HG03196 (cell line): ENCODE measurements around the gene IPCEF1.
A peak's percentile ranks its signal among the peaks of the same experiment; 100 is the strongest.

Source experiments
- ATAC-seq: cut with Tn5 transposase; IDR thresholded peaks from one replicate; pipeline ENCODE4 v1.9.1; 2021; ENCODE audit not compliant: unreplicated experiment

Gene IPCEF1

DNA sequence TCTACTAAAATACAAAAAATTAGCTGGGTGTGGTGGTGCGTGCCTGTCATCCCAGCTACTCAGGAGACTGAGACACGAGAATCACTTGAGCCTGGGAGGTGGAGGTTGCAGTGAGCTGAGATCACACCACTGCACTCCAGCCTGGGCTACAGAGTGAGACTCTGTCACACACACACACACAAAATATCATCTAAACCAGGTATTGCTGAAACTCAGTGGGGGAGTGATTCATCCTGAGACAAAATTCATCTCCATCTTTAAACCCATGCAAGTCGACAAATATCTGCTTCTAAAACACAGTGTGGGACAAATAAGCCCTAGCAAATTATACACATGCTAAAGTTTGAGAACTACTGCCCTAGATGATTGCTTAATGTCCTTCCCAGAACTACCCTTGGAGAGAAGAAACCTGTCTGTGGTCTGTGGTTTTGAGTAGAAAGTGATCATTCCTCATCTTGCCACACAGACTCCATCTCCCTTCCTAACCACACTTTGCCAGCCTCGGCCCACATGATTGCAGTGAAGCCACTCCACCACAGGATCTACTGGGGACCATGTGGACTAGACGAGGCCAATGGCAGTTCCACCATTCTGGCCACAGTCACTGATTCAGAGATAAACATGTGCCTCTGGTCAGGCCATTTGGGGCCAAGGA is 187.3 kb downstream of the IPCEF1 start:
- ATAC-seq: no peak

- ATAC-seq: no peak
Observed at GRCh38 chr6:154167126-154167525, 189.5 kb downstream of the IPCEF1 start.

GRCh38 chr6:154166140-154166539 is 190.5 kb downstream of the IPCEF1 start:
- ATAC-seq: no peak

DNA sequence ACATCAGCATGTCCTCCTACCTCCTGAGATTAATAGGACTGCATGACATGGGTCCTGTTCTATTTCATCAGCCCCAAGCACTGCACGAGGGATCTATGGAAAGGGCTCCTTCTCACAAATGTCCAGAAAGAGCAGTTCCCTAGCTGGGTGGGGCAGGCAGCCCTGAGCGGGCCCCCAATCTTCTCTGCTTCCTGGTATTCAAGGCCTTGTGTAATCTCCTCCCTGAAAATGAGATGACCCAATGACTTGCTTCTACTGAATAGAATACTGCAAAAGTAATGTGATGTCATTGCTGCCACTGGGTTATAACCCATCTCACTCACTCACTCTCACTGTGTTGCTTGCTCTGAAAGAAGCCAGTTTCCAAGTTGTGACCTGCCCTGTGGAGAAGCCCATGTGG is 191.1 kb downstream of the IPCEF1 start:
- ATAC-seq: no peak

DNA sequence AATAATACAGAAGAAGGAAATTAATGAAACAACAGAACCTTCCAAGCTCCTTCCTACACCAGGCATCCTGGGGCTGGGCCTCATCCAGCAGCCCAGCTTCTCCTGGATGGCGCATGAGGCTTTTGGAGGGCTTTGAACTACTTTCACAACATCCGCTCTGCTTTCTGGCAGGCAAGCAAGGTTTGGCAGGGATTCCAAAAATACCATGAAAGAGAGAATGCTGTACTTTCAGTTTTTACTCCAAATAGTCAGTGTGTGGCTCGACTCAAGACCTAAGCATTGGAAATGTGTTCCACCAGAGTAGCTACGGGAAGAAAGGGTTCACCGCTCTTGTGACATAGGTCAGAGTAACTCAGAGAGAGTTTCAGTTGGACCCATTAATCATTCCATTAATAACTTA is 192.2 kb downstream of the IPCEF1 start:
- ATAC-seq: no peak

GRCh38 chr6:154161689-154162088 is 194.9 kb downstream of the IPCEF1 start:
- peak; percentile 57 for ATAC-seq

DNA sequence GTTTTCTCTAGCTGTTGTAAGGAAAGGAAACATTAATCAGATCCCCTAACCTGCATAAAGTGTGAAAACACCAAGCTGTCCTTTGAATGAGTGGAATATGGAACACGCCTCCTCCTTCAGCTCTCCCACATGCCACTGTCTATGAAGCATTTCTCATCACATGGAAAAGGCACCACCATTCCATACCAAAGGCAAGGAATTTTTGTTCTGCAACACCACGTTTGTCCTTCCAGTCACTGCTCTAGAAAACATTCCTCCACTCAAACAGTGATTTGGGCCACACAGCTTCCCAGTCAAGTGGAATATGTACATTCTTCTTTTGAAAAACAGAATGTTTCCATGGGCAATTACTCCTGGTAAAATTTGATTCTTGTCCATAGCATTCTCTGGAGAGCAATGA is 197.5 kb downstream of the IPCEF1 start:
- no peak for ATAC-seq

DNA sequence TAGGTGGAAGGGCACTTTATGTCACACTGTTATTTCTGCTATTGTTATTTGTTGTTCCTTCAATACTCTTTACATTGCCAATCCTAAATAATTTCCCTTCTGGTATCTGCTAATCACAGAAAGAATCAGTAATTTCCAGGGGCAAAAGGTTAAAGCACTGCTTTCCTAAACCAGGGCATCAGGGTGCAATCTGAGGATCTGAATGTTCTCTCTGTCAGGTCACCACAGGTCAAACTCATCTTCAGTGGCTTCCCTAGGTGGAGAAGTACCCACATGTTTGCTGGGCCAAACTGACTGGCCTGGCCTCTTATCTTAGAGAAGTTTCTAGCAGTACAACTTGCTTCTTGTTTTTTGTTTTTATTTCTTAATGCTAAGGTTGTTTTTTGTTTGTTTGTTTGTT is 198.9 kb downstream of the IPCEF1 start:
- no peak for ATAC-seq

DNA sequence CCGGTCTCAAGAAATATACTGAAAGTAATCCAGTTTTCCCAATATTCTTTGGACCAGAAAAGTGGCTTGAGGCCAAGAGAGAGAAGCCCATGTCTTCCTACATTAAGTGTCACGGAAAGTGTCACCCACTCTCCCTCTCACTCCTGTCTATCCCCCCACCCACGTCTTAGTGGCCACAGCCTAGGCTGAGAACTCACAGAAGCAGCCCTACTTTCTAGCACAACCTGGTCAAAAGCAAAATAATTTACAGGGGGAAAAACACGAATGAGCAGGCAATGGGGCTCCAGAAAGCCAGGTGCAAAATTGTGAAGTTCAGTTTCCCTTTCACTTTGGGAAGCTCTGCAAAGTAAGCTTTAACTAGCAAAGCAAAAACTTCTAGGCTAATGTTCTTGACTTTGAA is 199.5 kb downstream of the IPCEF1 start:
- ATAC-seq: peak; percentile 50

DNA sequence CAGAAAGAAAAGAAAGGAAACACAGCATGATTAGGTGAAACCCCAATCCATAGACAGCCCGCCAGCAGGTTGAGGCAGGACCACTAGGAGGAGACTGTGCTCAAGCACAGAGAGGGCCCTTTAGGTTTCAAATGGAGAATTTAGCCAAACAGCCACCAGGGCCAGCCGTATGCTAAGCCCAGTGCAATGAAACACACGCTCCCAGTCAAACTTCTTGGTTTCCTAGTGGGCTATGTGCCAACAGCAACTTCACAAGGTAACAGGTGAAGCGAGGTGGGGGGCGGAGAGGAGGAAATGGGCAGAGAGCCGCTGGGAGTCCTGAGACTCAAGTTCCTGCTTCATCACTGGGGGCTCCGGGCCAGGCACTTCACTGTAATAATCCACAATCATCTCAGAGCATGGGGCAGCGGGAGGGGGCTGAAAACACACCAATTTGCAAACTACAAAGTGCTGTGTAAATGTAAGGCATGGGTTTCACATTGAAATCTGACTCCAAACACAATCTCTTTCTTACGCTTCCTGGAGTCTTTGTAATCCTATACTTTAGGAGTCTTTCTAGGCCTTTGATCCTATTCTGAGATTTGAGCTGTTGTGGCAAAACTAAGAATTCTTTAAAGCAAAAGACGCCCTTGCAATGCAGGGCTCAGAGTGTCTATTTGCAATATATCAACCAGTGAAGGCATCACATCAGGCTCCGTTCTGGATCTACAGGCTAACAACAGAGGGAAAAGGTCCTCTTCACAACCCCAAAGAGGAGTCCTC is 200.3 kb downstream of the IPCEF1 start:
- peak; percentile 66 for ATAC-seq

GRCh38 chr6:154154389-154154967 is 202.1 kb downstream of the IPCEF1 start:
- no peak for ATAC-seq

GRCh38 chr6:154143753-154144152 is 212.8 kb downstream of the IPCEF1 start:
- no peak for ATAC-seq

DNA sequence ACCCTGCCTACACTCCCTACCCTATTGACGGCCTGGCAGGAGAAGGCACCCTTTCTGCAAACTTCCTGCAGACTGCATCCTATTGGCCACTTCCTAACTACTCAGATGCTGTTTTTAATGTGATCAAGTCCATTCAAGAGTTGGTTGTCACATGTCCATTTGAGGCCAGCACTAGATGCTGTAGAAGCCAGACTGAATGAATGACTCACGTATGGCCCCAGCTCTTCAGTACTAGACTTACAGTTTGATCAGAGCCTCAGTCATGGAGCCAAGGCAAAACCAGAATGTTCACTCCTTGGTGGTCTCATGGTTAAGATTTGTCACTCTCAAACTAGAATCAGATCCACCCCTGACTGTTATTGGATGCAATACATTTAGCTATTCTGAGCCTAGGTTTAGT is 215.9 kb downstream of the IPCEF1 start:
- ATAC-seq: no peak

- no peak for ATAC-seq
Observed at GRCh38 chr6:154139892-154140291, 216.7 kb downstream of the IPCEF1 start.

- no peak for ATAC-seq
Observed at GRCh38 chr6:154138793-154139192, 217.8 kb downstream of the IPCEF1 start.

- no peak for ATAC-seq
Observed at GRCh38 chr6:154134471-154135147, 222.0 kb downstream of the IPCEF1 start.

- no peak for ATAC-seq
Observed at GRCh38 chr6:154127657-154128056, 228.9 kb downstream of the IPCEF1 start.

GRCh38 chr6:154125421-154125820 is 231.2 kb downstream of the IPCEF1 start:
- ATAC-seq: no peak

DNA sequence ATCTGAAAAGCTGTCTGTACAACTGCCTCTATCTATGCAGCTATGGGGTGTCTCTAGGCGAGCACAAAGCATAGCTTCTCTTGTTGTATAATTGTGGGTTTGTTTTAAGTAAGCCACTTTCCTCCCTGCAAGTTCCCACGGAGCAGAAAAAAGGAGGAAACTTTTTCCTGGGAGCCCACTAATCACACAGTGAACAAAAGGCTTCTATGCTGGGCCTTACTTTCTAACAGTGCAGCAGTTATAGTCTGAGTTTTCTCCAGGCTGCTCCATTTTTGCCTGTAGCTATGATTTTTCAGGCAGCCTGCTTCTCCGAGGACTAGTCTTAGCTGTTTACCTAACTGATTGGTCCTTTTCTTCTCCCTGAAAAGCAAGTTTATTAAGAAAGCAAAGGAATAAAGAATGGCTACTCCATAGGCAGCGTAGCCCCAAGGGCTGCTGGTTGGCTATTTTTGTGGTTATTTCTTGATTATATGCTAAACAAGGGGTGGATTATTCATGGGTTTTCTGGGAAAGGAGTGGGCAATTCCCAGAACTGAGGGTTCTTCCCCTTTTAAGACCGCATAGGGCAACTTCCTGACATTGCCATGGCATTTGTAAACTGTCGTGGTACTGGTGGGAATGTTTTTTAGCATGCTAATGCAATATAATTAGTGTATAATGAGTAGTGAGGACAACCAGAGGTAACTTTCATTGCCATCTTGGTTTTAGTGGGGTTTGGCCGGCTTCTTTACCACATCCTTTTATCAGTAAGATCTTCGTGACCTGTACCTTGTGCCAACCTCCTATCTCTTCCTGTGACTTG is 233.2 kb downstream of the IPCEF1 start:
- ATAC-seq: no peak

- ATAC-seq: no peak
Observed at GRCh38 chr6:154122195-154122925, 234.2 kb downstream of the IPCEF1 start.
